Suppressor macrophage treated with lipopolysaccharide for 1 hour (primary cell): ENCODE measurements around the gene DLG2.

Source experiments
- DNase-seq, 3 donors: peaks; one replicate each; pipeline ENCODE4 v3.0.0-alpha.2; 2020 to 2022

Gene DLG2

GRCh38 chr11:85541683-85542082 is 85.5 kb downstream of the DLG2 start:
- no peak for DNase-seq

GRCh38 chr11:85540635-85541205 is 86.4 kb downstream of the DLG2 start:
- no peak for DNase-seq

- no peak for DNase-seq
These were observed 87.0 kb downstream of the DLG2 start for GRCh38 chr11:85540181-85540580.

- DNase-seq: no peak
These were observed 87.4 kb downstream of the DLG2 start for GRCh38 chr11:85539740-85540139.

- DNase-seq: no peak
These were observed 88.0 kb downstream of the DLG2 start for GRCh38 chr11:85539029-85539689.

- DNase-seq: no peak
These were observed 90.7 kb downstream of the DLG2 start for GRCh38 chr11:85536438-85536837.

GRCh38 chr11:85534806-85535205 is 92.3 kb downstream of the DLG2 start:
- no peak for DNase-seq

GRCh38 chr11:85531191-85531897 is 95.8 kb downstream of the DLG2 start:
- DNase-seq: no peak

- DNase-seq: no peak
These were observed 96.5 kb downstream of the DLG2 start for GRCh38 chr11:85530634-85531033.

GRCh38 chr11:85526564-85526963 is 100.6 kb downstream of the DLG2 start:
- no peak for DNase-seq

- DNase-seq: no peak
These were observed 101.5 kb downstream of the DLG2 start for GRCh38 chr11:85525686-85526085.

- DNase-seq: no peak
These were observed 109.9 kb downstream of the DLG2 start for GRCh38 chr11:85517272-85517671.

- no peak for DNase-seq
These were observed 131.2 kb downstream of the DLG2 start for GRCh38 chr11:85495918-85496317.

- DNase-seq: no peak
These were observed 132.7 kb downstream of the DLG2 start for GRCh38 chr11:85494396-85494795.

GRCh38 chr11:85485902-85486301 is 141.2 kb downstream of the DLG2 start:
- DNase-seq: no peak

GRCh38 chr11:85483861-85484260 is 143.3 kb downstream of the DLG2 start:
- no peak for DNase-seq

GRCh38 chr11:85481862-85482261 is 145.3 kb downstream of the DLG2 start:
- no peak for DNase-seq

GRCh38 chr11:85475660-85476517 is 151.3 kb downstream of the DLG2 start:
- DNase-seq: no peak

GRCh38 chr11:85472953-85473352 is 154.2 kb downstream of the DLG2 start:
- no peak for DNase-seq

- no peak for DNase-seq
These were observed 162.9 kb downstream of the DLG2 start for GRCh38 chr11:85464283-85464682.

GRCh38 chr11:85459304-85459703 is 167.8 kb downstream of the DLG2 start:
- no peak for DNase-seq

- DNase-seq: no peak
These were observed 182.7 kb downstream of the DLG2 start for GRCh38 chr11:85444479-85444878.

- DNase-seq: no peak
These were observed 186.9 kb downstream of the DLG2 start for GRCh38 chr11:85440273-85440672.
